C4-2B (cell line): Measurements from ENCODE around the gene TIFAB.
A peak's percentile ranks its signal among the peaks of the same experiment; 100 is the strongest.

ENCODE experiments used
- CTCF ChIP-seq: fragments of 450-650 bp; conservative IDR thresholded peaks from 2 replicates; pipeline ENCODE4 v1.5.1; 2017; ENCODE audit warnings: mild to moderate bottlenecking
- ZFX ChIP-seq: fragments of 450-650 bp; IDR thresholded peaks from 2 replicates; pipeline ENCODE4 v1.6.1; 2017

- peak; percentile 83 for TF ChIP-seq CTCF
- no peak for TF ChIP-seq ZFX
Measured at GRCh38 chr5:135462304-135462703, 10.2 kb upstream of the TIFAB start.
